HFFc6 (cell line): ENCODE data around the gene SETX. TPM values are rescaled to one million over a fixed set of nuclear protein-coding genes. Genes with fewer than 3 reads are reported as not detected.

Experiments
- DNase-seq: peaks from one replicate; pipeline ENCODE4 v3.0.0-alpha.2; 2018
- H3K27ac Mint-ChIP-seq: 2 replicates; pipeline ENCODE4 v1.8.0; 2020; ENCODE audit warnings: mild to moderate bottlenecking, mixed read lengths
- H3K27me3 Mint-ChIP-seq: 2 replicates; pipeline ENCODE4 v1.8.0; 2021; ENCODE audit warnings: mild to moderate bottlenecking, moderate library complexity, mixed read lengths; ENCODE audit not compliant: insufficient read depth
- H3K36me3 Mint-ChIP-seq: 2 replicates; pipeline ENCODE4 v1.8.0; 2021; ENCODE audit warnings: low read depth, mixed read lengths
- H3K4me1 Mint-ChIP-seq: 2 replicates; pipeline ENCODE4 v1.8.0; 2020; ENCODE audit warnings: low read depth, mixed read lengths
- H3K4me3 Mint-ChIP-seq: 2 replicates; pipeline ENCODE4 v1.8.0; 2020; ENCODE audit warnings: mild to moderate bottlenecking, moderate library complexity, mixed read lengths
- H3K9me3 Mint-ChIP-seq: 2 replicates; pipeline ENCODE4 v1.8.0; 2020; ENCODE audit warnings: mild to moderate bottlenecking, mixed read lengths
- CTCF ChIP-seq: fragments of 200-600 bp; sonication (generic); IDR thresholded peaks from 2 replicates; pipeline ENCODE4 v1.5.0; 2021; ENCODE audit warnings: antibody characterized with exemption, mild to moderate bottlenecking
- total RNA-seq, 6 experiments: library from RNA; stranded (reverse); fragmentation: NEBNext Ultra II Directional; extraction: Animal tissue kit (Norgen Biotek cat#: 25700); gene quantifications; 2 replicates in 1 of 6; 3 replicates in 5 of 6; pipeline ENCODE4 v1.2.3, GENCODE V29; 2021

Gene SETX
- total RNA-seq, 6 experiments from 2014 or later, result 14.9 to 18.7 (median 17.7) TPM

GRCh38 chr9:132232522-132232921 lies 122.3 kb downstream of the SETX start:
- H3K27me3 Mint-ChIP-seq, result peaks cover 54% of the 10 kb centered on the region
- no peak overlapping the region for H3K27ac Mint-ChIP-seq
- H3K4me3 Mint-ChIP-seq, result no peak overlapping the region
- TF ChIP-seq CTCF, result no peak
- no peaks in the 10 kb centered on the region for H3K9me3 Mint-ChIP-seq
- DNase-seq, result no peak
- peaks cover 4% of the 10 kb centered on the region; the same call in 1 of the 2 replicates for H3K4me1 Mint-ChIP-seq
- H3K36me3 Mint-ChIP-seq, result no peaks in the 10 kb centered on the region

- H3K27me3 Mint-ChIP-seq, result peaks cover 50% of the 10 kb centered on the region
- H3K4me1 Mint-ChIP-seq, result peaks cover 4% of the 10 kb centered on the region; the same call in 1 of the 2 replicates
- no peak overlapping the region for H3K27ac Mint-ChIP-seq
- H3K4me3 Mint-ChIP-seq, result no peak overlapping the region
- no peak for TF ChIP-seq CTCF
- no peak for DNase-seq
- no peaks in the 10 kb centered on the region for H3K9me3 Mint-ChIP-seq
- no peaks in the 10 kb centered on the region for H3K36me3 Mint-ChIP-seq
Observed at GRCh38 chr9:132231019-132231701, 123.6 kb downstream of the SETX start.

DNA sequence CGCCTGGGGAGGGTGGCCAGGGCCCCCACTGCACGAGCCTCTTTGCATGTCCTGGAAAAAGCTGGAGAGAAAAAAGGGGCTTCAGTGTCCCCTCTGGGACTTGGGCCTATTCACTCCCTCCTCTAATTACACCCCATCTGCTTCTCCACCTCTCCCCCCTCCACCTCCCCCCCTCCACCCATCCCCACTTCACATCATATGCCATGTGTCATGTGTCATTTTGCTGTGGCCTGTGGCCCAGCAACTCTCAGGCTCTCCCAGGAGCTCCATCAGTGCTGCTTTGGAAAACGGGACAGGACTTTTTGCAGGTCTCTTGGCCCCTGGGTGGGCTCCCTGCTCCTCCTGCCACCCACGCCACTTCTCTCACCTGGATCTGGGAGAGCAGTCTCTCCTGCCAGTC lies 124.2 kb downstream of the SETX start:
- Mint-ChIP-seq H3K4me1 (peaks cover 4% of the 10 kb centered on the region; the same call in 1 of the 2 replicates), H3K27ac (no peak overlapping the region), H3K27me3 (peaks cover 54% of the 10 kb centered on the region), H3K9me3 (no peaks in the 10 kb centered on the region), H3K4me3 (no peak overlapping the region), H3K36me3 (no peaks in the 10 kb centered on the region)
- DNase-seq, result no peak
- TF ChIP-seq CTCF, result no peak

GRCh38 chr9:132228062-132228461 lies 126.7 kb downstream of the SETX start:
- no peak overlapping the region for H3K4me3 Mint-ChIP-seq
- TF ChIP-seq CTCF, result no peak
- no peaks in the 10 kb centered on the region for H3K36me3 Mint-ChIP-seq
- no peak for DNase-seq
- H3K9me3 Mint-ChIP-seq, result no peaks in the 10 kb centered on the region
- no peaks in the 10 kb centered on the region for H3K4me1 Mint-ChIP-seq
- H3K27me3 Mint-ChIP-seq, result peaks cover 53% of the 10 kb centered on the region
- no peak overlapping the region for H3K27ac Mint-ChIP-seq

DNA sequence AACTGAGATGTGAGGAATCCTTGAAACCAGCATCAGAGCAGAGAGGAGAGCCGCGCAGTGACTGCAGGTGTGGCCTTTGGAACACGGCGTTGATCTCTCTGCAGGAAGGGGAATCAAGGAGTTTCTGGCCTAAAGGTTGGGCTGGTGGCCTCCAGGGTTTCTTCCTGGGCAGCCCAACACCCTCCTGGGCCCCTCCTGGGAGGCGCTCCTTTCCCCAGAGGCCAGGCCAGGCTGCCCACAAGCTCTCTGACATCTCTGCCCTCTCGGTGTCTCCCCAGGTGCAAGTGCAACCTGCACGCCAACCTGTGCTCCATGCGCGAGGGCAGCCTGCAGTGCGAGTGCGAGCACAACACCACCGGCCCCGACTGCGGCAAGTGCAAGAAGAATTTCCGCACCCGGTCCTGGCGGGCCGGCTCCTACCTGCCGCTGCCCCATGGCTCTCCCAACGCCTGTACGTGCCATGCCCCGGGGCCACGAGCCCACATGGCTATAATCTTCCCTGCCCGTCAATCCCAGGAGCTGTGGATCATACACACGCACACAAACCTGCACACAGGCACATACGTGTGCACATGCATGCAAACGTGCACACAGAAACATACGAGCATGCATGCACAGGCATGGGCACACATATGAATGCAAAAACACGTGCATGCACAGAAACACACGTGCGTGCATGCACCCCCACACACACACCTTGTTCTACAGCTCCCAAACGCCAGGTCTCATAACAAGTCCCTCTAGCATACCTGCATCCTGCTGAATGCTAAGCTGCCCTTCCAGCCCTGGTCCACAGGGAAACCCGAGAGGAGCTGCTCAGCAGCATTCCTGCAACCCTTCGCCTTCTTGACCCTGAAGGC lies 128.0 kb downstream of the SETX start:
- H3K36me3 Mint-ChIP-seq, result no peaks in the 10 kb centered on the region
- no peak overlapping the region for H3K27ac Mint-ChIP-seq
- no peak for TF ChIP-seq CTCF
- no peak for DNase-seq
- peaks cover 61% of the 10 kb centered on the region for H3K27me3 Mint-ChIP-seq
- no peaks in the 10 kb centered on the region for H3K9me3 Mint-ChIP-seq
- H3K4me1 Mint-ChIP-seq, result no peaks in the 10 kb centered on the region
- no peak overlapping the region for H3K4me3 Mint-ChIP-seq
